Body of pancreas (tissue), 4 donors: Measurements from ENCODE around the gene PPA1. TPM values are rescaled to one million over a fixed set of nuclear protein-coding genes. Genes with fewer than 3 reads are reported as not detected.
"Not testable (repeated sequence)": the region's sequence is repeated elsewhere in the genome, so short reads cannot be mapped to it uniquely, and the experiment has no call there.

ENCODE experiments used
- ATAC-seq: fragments of 150-250 bp; one replicate; pipeline ENCODE4 v1.9.1; 2016
- DNase-seq, 4 donors: peaks; one replicate each; pipeline ENCODE4 v3.0.0-alpha.2; 2019
- H3K27ac ChIP-seq, 4 donors: fragments of 200-600 bp; sonication (generic); 1 replicate in 3 of 4; 2 replicates in 1 of 4; pipeline versions ENCODE4 v1.5.1 to v1.6.1; 2016 to 2019; ENCODE audit warnings: mild to moderate bottlenecking in 1 of 4, mixed read lengths in 1 of 4, moderate library complexity in 1 of 4
- H3K27me3 ChIP-seq, 2 donors: fragments of 200-600 bp; sonication (generic); one replicate each; pipeline ENCODE4 v1.6.0; 2016; ENCODE audit warnings: mild to moderate bottlenecking in 1 of 2
- H3K36me3 ChIP-seq, 2 donors: fragments of 200-600 bp; sonication (generic); replicated peaks in 1 of 2; 2 replicates each; pipeline ENCODE4 v1.5.1; 2016; ENCODE audit warnings: low read depth in 2 of 2; ENCODE audit not compliant: insufficient read depth in 1 of 2
- H3K4me1 ChIP-seq: fragments of 200-600 bp; sonication (generic); one replicate; pipeline ENCODE4 v1.6.0; 2016
- H3K4me3 ChIP-seq, 2 donors: fragments of 200-600 bp; sonication (generic); 1 replicate in 1 of 2; 2 replicates in 1 of 2; pipeline ENCODE4 v1.5.1; 2016 to 2019
- H3K9me3 ChIP-seq, 3 donors: fragments of 200-600 bp; sonication (generic); 1 replicate in 2 of 3; 2 replicates in 1 of 3; pipeline ENCODE4 v1.5.1; 2016
- POLR2A ChIP-seq, 3 donors: fragments of 450-650 bp; IDR thresholded peaks; one replicate each; pipeline ENCODE4 v1.6.1; 2016; ENCODE audit warnings: antibody characterized with exemption in 3 of 3, mild to moderate bottlenecking in 2 of 3
- WGBS, 2 donors: methylation state at CpG; one replicate each; pipeline ENCODE4 v1.1.5; 2017; 5-methylcytosine and 5-hydroxymethylcytosine counted together
- intact Hi-C: fragments of 100-400 bp; cut with DNase I; formaldehyde crosslinking; loops from one replicate; pipeline ENCODE4 v1.15.1; 2023
- total RNA-seq, 2 donors: library from RNA; depleted of rRNA; stranded (reverse); fragments of >200 nt; gene quantifications; one replicate each; pipeline ENCODE4 v1.1.0, GENCODE V29; 2016
- TF ChIP-seq, protein P1 (sequence below), 7 experiments: fragments of 450-650 bp in 4 of 7; fragments of 200-600 bp in 3 of 7; sonication (generic) in 3 of 7; IDR thresholded peaks; one replicate each; pipeline ENCODE4 v1.5.1; 2016 to 2019; ENCODE audit warnings: antibody characterized with exemption in 7 of 7

The PPA1 gene
- total RNA-seq, 2 donors from 2014 or later = 101 to 108 TPM

- WGBS, 2 donors = 87 to 88% methylated on average over 9 to 11 of the region's 11 CpGs
- H3K36me3 ChIP-seq = no peaks in the 10 kb centered on the region
- H3K27ac ChIP-seq = no peak overlapping the region
- H3K9me3 ChIP-seq = no peaks in the 10 kb centered on the region
- TF ChIP-seq POLR2A (IDR thresholded peaks at IDR 0.05) = no peak
- TF ChIP-seq, protein P1, sequence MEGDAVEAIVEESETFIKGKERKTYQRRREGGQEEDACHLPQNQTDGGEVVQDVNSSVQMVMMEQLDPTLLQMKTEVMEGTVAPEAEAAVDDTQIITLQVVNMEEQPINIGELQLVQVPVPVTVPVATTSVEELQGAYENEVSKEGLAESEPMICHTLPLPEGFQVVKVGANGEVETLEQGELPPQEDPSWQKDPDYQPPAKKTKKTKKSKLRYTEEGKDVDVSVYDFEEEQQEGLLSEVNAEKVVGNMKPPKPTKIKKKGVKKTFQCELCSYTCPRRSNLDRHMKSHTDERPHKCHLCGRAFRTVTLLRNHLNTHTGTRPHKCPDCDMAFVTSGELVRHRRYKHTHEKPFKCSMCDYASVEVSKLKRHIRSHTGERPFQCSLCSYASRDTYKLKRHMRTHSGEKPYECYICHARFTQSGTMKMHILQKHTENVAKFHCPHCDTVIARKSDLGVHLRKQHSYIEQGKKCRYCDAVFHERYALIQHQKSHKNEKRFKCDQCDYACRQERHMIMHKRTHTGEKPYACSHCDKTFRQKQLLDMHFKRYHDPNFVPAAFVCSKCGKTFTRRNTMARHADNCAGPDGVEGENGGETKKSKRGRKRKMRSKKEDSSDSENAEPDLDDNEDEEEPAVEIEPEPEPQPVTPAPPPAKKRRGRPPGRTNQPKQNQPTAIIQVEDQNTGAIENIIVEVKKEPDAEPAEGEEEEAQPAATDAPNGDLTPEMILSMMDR (IDR thresholded peaks at IDR 0.05) = no peak
- peaks cover 7% of the 10 kb centered on the region for H3K4me1 ChIP-seq
- no peak for DNase-seq
- ATAC-seq = no peak
- intact Hi-C loops = no loop called here
- no peaks in the 10 kb centered on the region for H3K27me3 ChIP-seq
- H3K4me3 ChIP-seq = no peak overlapping the region
Observed at GRCh38 chr10:70250961-70251680, 17.9 kb upstream of the PPA1 start.

DNA sequence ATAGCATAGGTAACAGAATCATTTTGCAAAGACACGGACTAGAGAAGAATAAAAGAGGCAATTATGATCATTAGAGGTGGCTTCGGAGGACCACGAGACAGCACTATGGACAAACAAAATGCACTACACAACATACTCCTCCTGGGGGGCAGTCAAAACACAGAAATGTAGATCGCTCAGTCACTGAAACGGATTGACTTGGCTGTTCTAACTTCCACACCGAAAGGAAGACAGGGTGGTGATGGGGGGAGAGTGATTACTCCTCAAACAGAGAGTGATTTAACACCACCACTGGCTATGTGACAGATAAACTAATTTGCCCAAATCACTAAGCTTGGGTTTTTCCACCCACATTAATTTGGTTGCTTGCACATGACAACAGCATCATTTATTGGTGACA is 14.1 kb upstream of the PPA1 start:
- no peak overlapping the region for H3K4me3 ChIP-seq
- ATAC-seq (no peak), DNase-seq (no peak)
- no peaks in the 10 kb centered on the region for H3K36me3 ChIP-seq
- intact Hi-C loops = no loop called here
- H3K4me1 ChIP-seq = no peaks in the 10 kb centered on the region
- no peaks in the 10 kb centered on the region for H3K27me3 ChIP-seq
- no peak overlapping the region for H3K27ac ChIP-seq
- TF ChIP-seq, protein P1 (IDR thresholded peaks at IDR 0.05) = no peak
- no peak for TF ChIP-seq POLR2A (IDR thresholded peaks at IDR 0.05)
- H3K9me3 ChIP-seq = no peaks in the 10 kb centered on the region
- 55 to 65% methylated on average over 6 of the region's 6 CpGs for WGBS, 2 donors

DNA sequence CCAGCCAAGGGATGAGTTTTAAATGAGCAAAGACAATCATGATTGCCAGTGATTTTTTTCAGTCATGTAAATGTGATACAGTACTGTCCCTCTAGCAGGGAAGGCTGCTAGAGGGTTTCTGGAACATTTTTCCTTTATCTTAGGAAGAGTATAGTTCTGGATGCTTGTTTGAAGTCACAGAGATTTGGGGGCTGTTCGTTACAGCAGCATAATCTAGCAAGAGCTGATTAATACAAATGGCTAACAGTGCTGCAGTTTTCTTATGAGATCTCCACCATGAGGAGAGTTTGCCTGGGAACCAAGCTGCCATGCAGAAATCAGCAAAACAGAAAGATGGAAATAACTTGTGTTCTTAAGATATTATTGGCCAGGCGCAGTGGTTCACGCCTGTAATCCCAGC is 7.9 kb upstream of the PPA1 start:
- intact Hi-C loops = no loop called here
- TF ChIP-seq POLR2A (IDR thresholded peaks at IDR 0.05) = no peak
- TF ChIP-seq, protein P1 (IDR thresholded peaks at IDR 0.05) = no peak
- no peak for DNase-seq
- H3K27me3 ChIP-seq = no peaks in the 10 kb centered on the region
- H3K36me3 ChIP-seq = no peaks in the 10 kb centered on the region
- H3K4me1 ChIP-seq = no peaks in the 10 kb centered on the region
- no peak overlapping the region for H3K4me3 ChIP-seq
- H3K9me3 ChIP-seq = no peaks in the 10 kb centered on the region
- no peak overlapping the region for H3K27ac ChIP-seq
- no peak for ATAC-seq
- WGBS, 2 donors = 98 to 100% methylated on average over 3 of the region's 3 CpGs

DNA sequence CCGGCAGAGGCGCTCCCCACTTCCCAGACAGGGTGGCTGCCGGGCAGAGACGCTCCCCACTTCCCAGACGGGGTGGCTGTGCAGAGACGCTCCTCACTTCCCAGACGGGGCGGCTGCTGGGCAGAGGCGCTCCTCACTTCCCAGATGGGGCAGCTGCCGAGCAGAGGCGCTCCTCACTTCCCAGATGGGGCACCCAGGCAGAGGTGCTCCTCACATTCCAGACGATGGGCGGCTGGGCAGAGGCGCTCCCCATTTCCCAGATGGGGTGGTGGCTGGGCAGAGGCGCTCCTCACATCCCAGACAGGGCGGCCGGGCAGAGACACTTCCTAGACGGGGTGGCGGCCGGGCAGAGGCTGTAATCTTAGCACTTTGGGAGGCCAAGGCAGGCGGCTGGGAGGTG is 6.8 kb upstream of the PPA1 start:
- DNase-seq, H3K4me1 ChIP-seq, H3K36me3 ChIP-seq, H3K4me3 ChIP-seq, H3K27me3 ChIP-seq, H3K27ac ChIP-seq, intact Hi-C loops, H3K9me3 ChIP-seq, ATAC-seq: not testable (repeated sequence)
- WGBS, 2 donors = 87 to 100% methylated on average over 2 to 13 of the region's 21 CpGs

DNA sequence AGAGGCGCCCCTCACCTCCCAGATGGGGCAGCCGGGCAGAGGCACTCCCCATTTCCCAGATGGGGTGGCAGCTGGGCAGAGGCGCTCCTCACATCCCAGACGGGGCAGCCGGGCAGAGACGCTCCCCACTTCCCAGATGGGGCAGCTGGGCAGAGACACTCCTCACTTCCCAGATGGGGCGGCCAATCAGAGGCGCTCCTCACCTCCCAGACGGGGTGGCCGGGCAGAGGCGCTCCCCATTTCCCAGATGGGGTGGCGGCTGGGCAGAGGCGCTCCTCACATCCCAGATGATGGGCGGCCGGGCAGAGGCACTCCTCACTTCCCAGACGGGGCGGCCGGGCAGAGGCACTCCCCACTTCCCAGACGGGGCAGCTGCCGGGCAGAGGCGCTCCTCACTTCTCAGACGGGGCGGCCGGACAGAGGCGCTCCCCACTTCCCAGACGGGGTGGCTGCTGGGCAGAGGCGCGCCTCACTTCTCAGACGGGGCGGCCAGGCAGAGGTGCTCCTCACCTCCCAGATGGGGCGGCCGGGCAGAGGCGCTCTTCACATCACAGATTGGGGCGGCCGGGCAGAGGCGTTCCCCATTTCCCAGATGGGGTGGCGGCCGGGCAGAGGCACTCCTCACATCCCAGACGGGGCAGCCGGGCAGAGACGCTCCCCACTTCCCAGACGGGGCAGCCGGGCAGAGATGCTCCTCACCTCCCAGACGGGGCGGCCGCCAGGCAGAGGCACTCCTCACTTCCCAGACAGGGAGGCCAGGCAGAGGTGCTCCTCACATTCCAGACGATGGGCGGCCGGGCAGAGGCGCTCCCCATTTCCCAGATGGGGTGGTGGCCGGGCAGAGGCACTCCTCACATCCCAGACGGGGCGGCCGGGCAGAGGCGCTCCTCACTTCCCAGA is 6.1 kb upstream of the PPA1 start:
- DNase-seq, H3K4me1 ChIP-seq, intact Hi-C loops, ATAC-seq, H3K36me3 ChIP-seq, H3K27ac ChIP-seq, H3K4me3 ChIP-seq, H3K27me3 ChIP-seq, H3K9me3 ChIP-seq: not testable (repeated sequence)
- 91 to 94% methylated on average over 16 to 47 of the region's 55 CpGs for WGBS, 2 donors

- WGBS, 2 donors = 76 to 78% methylated on average over 6 of the region's 6 CpGs
- H3K4me3 ChIP-seq, H3K4me1 ChIP-seq, H3K36me3 ChIP-seq, intact Hi-C loops, H3K27ac ChIP-seq, DNase-seq, ATAC-seq, H3K27me3 ChIP-seq, H3K9me3 ChIP-seq: not testable (repeated sequence)
Observed at GRCh38 chr10:70237958-70238536, 4.8 kb upstream of the PPA1 start.
